Measurements from ENCODE around the gene CLASP2.
"Not testable (repeated sequence)": the region's sequence is repeated elsewhere in the genome, so short reads cannot be mapped to it uniquely, and the experiment has no call there.

Gene CLASP2

DNA sequence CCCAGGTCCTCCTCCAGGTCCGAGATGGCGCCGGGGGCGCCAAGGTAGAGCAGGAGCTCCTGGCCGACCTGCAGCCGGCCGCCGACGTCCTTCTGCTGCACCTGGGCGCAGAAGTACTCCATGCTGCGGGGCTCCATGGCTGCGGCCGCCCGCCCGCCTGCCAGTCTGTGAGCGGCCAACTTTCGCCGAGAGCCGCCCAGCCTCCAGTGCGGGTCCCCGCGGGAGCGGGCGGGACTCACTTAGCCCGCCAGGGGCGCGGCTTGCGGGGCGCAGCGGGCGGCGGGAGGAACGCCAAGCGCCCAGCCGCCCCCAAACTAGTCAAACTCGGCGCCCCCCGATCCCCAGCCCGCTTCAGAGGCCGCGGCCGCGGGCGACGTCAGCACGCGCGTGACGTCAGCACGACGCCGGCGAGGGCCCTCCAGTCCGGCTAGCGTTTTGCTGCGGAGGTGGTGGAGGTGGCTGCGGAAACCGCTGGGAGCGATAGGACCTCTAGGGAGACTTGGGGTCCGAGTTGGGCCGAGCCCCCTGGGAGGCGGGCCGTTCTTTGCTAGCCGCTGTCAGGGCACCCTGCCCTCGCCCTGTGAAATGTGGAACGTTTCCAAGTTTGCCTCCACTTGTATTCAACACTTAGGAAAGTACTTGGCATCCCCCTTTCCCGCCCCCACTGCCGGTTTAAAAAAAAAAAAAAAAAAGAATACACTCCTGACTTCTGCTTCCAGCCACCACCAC, at the start of gene CLASP2:
TSS of gene CLASP2 (minus strand) at position 389 of the 729 bp plus-strand sequence. CDS start at position 137, 252 bp downstream.
- DNase-seq, result peak; percentile 84

DNA sequence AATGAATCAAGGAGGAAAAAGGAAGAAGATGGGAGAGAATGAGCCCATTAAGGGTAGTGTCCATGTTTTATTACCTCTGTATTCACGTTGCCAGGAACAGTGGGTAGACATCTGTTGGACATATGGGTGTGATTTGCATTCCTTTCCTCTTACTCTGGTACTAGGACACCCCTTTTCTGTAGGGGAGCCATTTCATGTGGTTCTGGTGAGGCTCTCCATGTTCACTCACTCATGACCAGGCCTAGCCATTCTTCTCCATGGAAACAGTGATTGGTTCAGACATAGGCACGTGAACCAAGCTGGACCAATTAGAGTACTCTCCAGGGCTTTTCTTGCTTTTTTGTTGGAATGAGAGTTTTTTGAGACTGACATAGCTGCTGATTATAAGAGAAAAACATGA, 40.8 kb upstream of the CLASP2 start:
- DNase-seq, result no peak

DNA sequence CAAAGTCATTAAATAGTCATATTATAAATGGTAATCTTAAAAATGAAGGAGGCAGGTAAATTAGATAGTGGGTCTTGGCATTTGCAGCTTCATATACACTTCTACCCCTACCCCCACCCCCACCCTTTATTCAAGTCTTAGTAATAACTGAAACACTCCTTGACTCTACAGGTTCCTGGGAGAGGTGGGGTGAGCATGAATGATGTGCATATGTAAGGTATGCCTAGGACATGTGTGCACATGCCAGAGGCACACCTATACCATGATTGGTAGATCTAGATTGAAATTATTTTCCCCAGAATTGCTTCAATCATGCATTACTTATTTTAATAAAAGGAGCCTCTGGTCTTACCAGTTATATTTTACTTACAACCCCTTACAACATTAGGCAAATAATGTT, 40.2 kb upstream of the CLASP2 start:
- no peak for DNase-seq

DNA sequence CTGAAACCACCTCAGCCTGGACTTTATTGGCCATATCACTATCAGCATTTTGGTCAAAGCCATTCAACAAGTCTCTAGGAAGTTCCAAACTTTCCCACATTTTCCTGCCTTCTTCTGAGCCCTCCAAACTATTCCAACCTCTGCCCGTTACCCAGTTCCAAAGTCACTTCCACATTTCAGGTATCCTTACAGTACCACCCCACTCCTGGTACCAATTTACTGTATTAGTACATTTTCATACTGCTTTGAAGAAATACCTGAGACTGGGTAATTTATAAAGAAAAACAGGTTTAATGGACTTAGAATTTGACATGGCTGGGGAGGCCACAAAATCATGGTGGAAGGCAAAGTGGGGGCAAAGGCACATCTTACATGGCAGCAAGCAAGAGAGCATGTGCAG, 36.3 kb upstream of the CLASP2 start:
- not testable (repeated sequence) for DNase-seq

DNA sequence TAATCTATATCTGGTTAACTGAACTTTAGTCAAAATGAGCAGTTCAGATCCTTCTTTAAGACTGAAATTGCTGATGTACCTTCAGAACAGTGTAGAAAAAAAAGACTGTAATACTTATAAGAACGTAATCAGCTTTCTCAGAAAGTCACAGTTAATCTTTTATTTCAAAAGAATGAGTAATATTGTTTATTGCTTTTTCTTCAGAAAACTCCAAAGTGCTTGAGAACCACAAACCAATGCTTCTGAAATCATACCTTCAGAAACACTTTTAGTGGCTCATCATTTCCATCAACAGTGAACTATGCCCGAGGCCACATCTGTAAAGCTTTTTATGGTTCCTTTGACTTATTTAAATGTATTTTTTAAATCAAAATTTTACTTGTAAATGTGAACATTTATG, 33.3 kb upstream of the CLASP2 start:
- no peak for DNase-seq

DNA sequence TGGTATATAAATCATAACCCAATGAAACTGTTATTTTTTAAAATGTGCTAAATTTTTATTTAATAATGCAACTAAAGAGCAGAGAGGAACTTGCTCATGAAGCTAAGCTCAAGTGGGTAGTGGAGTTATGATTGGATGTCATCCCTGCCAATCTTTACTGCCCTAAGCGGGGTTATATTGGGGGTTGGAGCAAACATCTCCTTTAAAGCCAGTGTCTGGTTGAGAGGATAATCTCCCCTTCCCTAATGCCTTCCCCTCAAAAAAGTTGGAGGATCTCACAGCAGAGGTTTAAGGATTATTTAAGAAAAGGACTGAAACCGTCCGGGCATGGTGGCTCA, 32.1 kb upstream of the CLASP2 start:
- DNase-seq, result no peak

DNA sequence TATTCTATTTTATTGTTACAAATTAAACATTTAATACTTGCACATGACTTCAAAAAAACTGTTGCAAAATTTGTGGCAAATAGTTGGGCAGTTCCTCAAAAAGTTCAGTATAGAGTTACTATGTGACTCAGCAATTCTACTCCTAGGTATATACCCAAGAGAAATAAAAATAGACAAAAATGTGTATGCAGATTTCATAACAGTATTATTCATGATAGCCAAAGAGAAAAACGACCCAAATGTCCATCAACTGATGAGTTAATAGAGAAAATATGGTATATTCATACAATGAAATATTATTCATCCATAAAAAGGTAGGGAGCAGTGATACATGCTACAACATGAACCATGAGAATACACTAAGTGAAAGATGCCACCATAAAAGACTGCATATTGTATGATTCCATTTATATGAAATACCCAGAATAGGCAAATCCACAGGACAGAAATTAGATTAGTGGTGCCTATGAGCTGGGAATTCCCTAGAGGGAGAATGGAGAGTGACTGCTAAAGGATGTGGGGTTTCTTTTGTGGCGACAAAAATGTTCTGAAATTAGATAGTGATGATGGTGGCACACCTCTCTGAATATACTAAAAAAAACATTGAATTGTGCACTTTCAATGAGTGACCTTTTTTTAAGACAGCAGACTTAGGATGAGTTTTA, 31.6 kb upstream of the CLASP2 start:
- no peak for DNase-seq

DNA sequence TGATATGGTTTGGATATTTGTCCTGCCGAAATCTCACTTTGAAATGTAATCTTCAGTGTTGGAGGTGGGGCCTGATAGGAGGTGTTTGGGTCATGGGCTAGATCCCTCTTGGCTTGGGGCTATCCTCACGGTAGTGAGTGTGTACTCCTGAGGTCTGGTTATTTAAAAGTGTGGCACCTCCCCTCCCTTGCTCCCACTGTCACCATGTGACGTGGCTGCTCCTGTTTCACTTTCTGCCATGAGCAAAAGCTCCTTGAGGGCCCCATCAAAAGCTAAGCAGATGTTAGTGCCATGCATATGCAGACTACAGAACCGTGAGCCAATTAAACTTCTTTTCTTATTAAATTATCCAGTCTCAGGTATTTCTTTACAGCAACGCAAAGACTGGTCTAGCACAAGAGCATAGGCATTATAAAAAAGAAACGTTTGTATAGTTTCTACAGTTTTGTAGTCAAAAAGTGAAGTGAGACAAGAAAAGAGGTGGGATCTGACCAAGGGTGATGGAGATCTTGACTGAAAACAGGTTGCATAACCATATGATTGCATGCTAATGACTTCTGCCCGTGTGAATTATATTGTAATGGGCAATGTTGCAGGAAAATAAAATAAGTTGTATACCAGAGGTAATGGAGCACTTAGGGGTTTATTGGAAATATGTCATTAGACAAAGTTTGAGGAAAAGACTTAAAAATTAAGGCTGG, 28.5 kb upstream of the CLASP2 start:
- no peak for DNase-seq

DNA sequence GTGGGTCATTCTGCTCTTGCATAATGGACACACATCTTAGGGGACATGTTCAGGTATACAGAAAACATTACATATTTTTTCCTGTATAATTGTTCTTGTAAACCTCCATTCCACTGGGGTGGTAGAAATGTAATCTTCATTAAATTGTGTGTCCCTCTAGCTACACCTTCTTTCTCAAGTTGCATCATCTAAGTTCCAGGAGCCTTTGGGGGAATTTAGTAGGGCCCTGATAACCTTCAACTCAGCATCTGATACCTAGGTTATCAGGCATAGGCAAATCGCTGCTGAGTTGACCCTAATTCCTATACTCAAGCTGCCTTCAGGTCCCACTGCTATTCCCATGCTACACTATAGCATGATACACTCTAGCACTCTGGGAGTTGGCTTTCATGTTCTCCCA, 19.1 kb upstream of the CLASP2 start:
- no peak for DNase-seq

DNA sequence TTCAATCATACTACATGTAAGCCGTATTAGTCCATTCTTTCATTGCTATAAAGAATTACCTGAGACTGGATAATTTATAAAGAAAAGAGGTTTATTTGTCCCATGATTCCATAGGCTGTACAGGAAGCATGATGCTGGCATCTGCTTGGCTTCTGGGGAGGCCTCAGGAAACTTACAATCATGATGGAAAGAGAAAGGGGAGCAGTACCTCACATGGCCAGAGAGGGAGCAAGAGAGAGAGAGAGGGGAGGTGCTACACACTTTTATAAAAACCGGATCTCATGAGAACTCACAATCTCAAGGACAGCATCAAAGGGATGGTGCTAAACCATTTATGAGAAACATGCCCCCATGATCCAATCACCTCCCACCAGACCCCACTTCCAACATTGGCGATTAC, 14.3 kb upstream of the CLASP2 start:
- DNase-seq, result peak; percentile 13

DNA sequence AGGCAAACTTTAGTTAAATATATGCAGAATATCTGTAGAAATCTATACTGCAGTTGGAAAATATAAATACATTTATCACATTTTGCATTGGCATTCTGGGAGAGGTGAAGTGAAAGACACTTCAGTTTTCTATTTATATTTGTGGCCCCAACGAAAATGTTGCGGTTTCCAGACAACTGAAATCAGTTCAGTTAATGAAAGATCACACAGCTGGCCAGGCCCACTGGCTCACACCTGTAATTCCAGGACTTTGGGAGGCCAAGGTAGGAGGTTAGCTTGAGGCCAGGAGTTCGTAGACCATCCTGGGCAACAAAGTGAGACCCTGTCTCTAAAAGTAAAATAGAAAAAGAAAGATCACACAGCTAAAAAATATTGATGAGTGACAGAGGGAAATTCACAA, 11.9 kb upstream of the CLASP2 start:
- DNase-seq, result no peak

DNA sequence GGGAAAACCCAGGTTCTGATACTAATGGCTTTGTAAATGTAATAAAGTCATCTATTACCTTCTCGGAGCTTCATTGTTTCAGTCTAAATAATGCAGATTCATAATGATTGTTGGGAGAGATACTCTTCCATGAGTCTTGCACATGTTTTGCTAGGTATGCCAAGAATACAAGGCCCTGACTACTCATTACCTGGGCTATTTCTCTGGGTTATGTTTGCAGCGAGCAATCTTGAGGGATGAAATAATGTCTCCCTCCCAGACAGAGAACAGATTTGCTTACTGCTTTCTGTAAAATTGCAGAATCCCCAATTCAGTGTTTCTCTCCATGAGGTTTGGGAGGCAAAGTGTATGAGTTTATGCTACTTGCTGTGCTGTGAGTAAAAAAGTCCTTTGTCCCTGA, 6.2 kb upstream of the CLASP2 start:
- no peak for DNase-seq

DNA sequence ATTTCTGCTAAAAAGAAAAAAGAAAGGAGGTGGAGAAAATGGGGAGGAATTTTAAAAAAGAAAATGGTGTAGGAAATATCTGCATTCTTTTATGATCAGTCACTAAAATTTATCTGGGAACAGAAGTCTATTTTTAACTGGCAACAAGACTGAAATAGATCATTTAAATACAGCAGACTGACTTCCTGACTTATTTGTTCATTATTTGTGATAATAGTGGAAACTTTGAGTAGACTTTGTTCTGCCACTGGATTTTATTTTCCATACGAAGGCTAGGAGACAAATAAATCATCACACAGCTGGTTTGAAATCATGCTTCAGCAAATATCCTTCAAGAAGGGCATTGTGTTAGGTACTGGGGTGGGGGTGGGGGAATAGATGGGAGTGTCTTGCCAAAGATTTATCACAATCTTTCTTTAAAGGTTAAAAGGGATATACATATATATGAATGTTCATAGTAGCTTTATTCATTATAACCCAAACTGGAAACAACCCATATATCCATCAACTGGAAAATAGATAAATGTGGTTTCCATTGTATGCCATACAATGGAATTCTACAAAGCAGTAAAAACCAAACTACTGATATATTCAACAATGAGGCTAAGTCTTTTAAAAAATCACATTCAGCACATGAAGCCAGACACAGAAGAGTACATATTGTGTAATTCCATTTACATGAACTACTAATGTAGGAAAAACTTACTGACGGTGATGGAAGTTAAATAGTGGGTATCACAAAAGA, 4.7 kb upstream of the CLASP2 start:
- no peak for DNase-seq

DNA sequence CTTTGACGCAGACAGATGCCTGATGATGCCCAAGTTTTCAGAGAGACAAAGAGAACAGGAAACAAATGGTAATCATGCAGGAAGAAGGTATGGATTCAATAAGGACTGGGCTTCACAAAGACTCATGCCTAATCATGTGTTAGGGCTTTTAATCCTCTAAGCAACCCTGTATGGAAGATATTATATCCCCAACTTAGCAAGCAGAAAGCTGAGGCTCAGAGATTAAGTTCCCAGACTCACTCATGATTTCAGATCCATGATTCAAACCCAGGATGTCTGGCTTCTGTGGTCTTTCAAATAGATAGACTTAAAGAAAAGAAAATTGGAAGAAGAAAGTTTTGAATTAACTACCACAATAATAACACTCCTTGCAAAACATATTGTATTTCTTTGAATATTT, 4.1 kb upstream of the CLASP2 start:
- no peak for DNase-seq

DNA sequence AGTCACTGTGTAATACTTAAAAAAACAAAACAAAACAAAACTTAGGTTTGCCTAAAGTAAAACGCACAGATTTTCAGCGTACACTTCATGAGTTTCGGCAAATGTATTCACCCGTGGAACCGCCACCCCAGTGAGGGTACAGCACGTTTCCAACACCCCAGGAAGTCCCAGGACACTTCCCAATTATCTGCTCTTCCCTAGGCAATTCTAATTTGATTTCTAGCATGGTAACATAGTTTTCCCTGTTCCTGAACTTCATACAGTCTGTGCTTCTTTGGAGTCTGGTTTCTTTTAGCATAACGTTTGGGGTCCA, 497 bp upstream of the CLASP2 start:
- DNase-seq, result no peak

DNA sequence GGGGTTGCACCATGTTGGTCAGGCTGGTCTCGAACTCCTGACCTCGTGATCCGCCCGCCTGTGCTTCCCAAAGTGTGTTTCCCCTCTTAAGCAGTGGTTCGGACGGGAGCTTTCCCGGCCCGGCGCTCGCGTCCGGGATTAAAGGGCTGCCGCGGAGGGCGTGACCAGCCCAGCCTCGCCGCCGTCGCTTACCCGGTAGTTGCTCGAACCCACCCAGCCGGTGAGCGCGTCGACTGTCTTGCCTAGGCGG, 513 bp downstream of the CLASP2 start:
- peak; percentile 59 for DNase-seq

DNA sequence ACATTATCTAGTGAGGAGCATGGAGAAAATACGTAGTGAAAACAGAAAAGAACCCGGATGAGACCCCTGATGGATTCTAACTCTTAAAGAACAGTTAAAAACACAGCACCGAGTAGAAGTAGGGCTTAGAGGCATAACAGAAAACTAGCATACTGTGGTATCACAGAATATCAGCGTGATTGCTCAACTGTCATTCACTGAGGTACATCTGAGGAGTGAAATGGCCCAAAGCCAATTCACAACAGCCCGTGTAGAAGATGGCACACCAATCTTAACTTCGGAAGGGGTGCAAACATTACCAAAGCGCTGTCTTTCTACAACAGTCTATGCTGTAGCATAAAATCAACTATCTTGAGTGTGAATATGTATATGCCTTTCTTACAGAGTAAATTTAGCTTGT, 1.8 kb downstream of the CLASP2 start:
- DNase-seq, result no peak

DNA sequence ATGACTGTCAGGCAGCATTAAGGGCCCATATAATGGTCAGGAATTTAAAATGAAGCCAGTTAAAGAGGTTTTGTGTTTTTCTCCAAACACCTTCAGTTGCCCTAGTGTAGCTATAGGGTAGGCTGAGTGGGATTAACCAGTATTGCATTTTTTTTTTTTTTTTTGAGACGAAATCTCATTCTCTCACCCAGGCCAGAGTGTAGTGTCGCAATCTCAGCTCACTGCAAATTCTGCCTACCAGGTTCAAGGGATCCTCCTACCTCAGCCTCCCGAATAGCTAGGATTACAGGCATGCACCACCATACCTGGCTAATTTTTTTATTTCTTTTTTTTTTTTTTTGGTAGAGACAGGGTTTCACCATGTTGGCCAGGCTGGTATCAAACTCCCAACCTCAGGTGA, 7.0 kb downstream of the CLASP2 start:
- DNase-seq, result no peak

DNA sequence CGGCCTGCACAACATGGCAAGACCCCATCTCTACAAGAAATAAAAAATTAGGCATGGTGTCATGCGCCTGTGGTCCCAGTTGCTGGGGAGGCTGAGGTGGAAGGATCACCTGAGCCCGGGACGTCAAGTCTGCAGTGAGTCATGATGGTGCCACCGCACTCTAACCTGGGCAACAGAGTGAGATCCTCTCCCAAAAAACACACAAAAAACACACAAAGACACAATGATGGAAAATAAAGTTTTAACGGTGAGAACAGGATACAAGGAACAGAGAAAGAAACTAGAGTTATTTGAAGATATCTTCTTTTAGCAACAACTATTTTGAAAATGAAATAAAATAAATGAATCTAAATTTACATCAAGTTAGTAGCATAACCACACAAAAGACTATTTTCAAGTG, 12.0 kb downstream of the CLASP2 start:
- DNase-seq, result no peak

DNA sequence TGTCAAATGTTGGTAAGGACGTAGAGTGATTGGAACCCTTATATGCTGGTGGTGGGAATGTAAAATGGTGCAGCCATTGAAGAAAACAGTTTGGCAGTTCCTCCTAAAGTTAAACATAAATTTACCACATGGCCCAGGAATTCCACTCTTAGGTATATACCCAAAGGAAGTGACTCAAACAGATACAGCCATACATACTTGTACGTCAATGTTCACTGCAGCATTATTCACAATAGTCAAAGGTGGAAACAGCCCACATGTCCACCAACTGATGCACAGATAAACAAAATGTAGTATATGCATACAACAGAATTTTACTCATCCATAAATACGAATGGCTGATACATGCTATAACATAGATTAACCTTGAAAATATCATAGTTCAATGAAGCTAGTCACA, 13.2 kb downstream of the CLASP2 start:
- no peak for DNase-seq

DNA sequence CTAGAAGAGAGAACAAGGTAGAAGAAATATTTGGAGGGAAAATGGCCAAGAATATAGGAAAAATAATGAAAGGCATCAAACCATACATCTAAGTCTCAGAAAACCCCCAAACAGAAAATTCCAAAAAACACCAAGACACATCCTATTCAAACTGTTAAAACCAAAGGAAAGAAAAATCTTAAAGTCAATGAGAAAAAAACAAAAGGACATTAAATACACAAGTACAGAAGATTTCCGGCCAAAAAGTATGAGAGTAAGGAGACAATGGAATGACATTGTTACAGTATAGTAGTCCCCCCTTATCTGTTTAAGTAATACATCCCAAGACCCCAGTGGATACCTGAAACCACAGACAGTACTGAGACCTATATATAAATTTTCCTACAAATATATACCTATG, 18.8 kb downstream of the CLASP2 start:
- no peak for DNase-seq

DNA sequence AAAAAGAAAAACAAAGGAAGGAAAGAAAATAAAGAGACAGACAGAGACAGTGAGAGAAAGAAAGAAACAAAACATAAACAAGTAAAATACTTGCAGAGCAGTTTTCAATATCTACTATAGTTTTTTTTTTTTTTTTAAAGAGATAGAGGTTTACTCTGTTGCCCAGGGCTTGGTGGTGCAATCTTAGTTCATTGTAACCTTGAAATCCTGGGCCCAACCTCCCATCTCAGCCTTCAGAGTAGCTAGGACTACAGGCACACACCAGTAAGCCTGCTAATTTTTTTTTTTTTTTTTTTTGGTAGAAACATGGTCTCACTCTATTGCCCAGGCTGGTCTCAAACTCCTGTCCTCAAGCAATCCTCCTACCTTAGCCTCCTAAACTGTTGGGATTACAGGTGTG, 23.1 kb downstream of the CLASP2 start:
- DNase-seq, result no peak

DNA sequence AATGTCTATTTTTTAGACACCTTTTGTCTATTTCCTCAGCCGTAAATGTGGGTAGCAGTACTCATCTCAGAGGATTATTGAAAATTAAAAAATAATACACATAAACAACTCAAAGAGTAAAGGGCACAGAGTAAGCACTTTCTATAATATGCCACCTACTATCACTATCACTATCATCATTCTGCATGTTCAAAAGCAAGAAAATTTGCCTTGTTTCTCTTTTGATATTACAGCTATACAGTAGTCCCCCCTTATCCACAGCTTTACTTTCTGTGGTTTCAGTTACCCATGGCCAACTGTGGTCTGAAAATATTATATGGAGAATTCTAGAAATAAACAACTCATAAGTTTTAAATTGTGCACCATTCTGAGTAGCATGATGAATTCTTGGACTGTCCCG, 27.7 kb downstream of the CLASP2 start:
- DNase-seq, result no peak

DNA sequence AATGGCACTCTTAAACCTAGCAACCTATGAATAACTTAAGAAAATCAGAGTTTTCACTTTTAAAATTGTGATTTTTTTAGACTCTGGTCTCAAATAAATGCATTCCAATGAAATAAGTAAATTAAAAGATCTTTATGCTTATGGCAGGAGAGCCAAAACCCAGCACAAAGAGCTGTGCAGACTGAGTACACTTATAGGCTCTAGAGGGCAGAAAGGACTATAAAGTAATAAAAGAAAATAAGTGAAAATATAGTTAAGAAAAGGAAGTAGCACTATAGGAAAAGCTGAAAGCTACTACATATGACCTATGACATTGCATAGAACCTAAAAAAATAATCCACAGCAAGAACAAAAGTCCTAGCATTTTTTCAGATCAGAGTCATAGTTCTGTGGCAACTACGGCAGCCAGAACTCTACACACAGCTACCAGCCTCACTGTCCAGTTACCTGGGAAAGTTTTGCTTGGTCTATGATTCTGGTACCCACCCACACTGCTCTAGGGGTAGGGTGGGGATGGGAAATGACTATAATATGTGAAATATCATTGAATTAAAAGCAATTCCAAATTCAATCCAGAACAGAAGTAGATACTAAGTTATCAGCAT, 30.5 kb downstream of the CLASP2 start:
- DNase-seq, result no peak

Measured in activated naive CD4-positive, alpha-beta T cell treated with Interleukin-2 at 50 U/mL for 16 hours (primary cell).